Motor neuron (in vitro differentiated cells): Measurements from ENCODE around the gene FOLR2. TPM values are rescaled to one million over a fixed set of nuclear protein-coding genes. Genes with fewer than 3 reads are reported as not detected.
A peak's percentile ranks its signal among the peaks of the same experiment; 100 is the strongest.

ENCODE experiments used
- ATAC-seq, 8 experiments: fragments of 200-7000 bp; cut with Tn5 transposase; replicated peaks in 6 of 8; 2 replicates each; pipeline ENCODE4 v1.8.0; 2021; ENCODE audit warnings: mild to moderate bottlenecking in 8 of 8, moderate library complexity in 8 of 8
- H3K27ac ChIP-seq, 2 donors: fragments of 250-450 bp; sonication (Bioruptor Pico); 2 replicates each; pipeline ENCODE4 v1.9.0; 2021; ENCODE audit warnings: antibody characterized with exemption in 2 of 2, mild to moderate bottlenecking in 2 of 2, moderate library complexity in 1 of 2
- H3K4me1 ChIP-seq, 2 donors: fragments of 250-450 bp; sonication (Bioruptor Pico); replicated peaks in 1 of 2; 2 replicates each; pipeline ENCODE4 v1.6.1; 2021; ENCODE audit warnings: antibody characterized with exemption in 2 of 2, mild to moderate bottlenecking in 2 of 2, moderate library complexity in 1 of 2
- H3K4me3 ChIP-seq, 5 donors: fragments of 250-450 bp; sonication (Bioruptor Pico); 2 replicates each; pipeline ENCODE4 v1.9.0; 2021; ENCODE audit warnings: antibody characterized with exemption in 5 of 5, mild to moderate bottlenecking in 5 of 5, moderate library complexity in 4 of 5
- WGBS, 10 experiments: fragments of 450-650 bp; shearing (Covaris generic); methylation state at CpG; one replicate each; pipeline ENCODE4 v1.0.0; 2022; 5-methylcytosine and 5-hydroxymethylcytosine counted together
- in situ Hi-C, 9 experiments: fragments of 400-800 bp; cut with MboI; loops; one replicate each; pipeline ENCODE4 v1.15.0; 2021; ENCODE audit warnings: low sequenced_read_pairs in 9 of 9, low pct_unique_long_range_greater_than_20kb in 2 of 9; ENCODE audit not compliant: unreplicated experiment in 9 of 9
- total RNA-seq, 8 experiments: library from RNA; unstranded; fragments of 300-600 nt; gene quantifications; 2 replicates each; pipeline versions ENCODE4 v1.2.3 to v1.2.4, GENCODE V29; 2022

Gene FOLR2
- total RNA-seq, 8 experiments from 2014 or later = 0.24 TPM; not detected in 7

- no peak for ATAC-seq
- H3K27ac ChIP-seq = no peak overlapping the region
- no peak overlapping the region for H3K4me3 ChIP-seq
- WGBS, 10 experiments = 0 to 100% (median 87%) methylated on average over 1 to 3 of the region's 10 CpGs; no CpG with 5 or more reads in 7 of the 10 experiments
- H3K4me1 ChIP-seq = peaks cover 4 to 7% of the 10 kb centered on the region in 2 donors
- in situ Hi-C loops = no loop called here
These were observed 4.2 kb downstream of the FOLR2 start for GRCh38 chr11:72220696-72221363.

- Histone ChIP-seq H3K27ac (no peak overlapping the region), H3K4me1 (peaks cover 4 to 11% of the 10 kb centered on the region in 2 donors), H3K4me3 (no peak overlapping the region)
- ATAC-seq = no peak
- 72 to 100% (median 80%) methylated on average over 1 to 6 of the region's 7 CpGs; no CpG with 5 or more reads in 4 of the 10 experiments for WGBS, 10 experiments
- in situ Hi-C loops = no loop called here
These were observed 4.9 kb downstream of the FOLR2 start for GRCh38 chr11:72221386-72222075.

GRCh38 chr11:72222106-72222891 lies 5.7 kb downstream of the FOLR2 start:
- in situ Hi-C loops = no loop called here
- peak overlapping the region; percentile 56 to 79 for H3K27ac ChIP-seq
- ATAC-seq = no peak
- H3K4me3 ChIP-seq = peak overlapping the region; percentile 55 to 85 (median 72)
- 42 to 100% (median 68%) methylated on average over 1 to 5 of the region's 6 CpGs for WGBS, 10 experiments
- peaks cover 4 to 14% of the 10 kb centered on the region in 2 donors for H3K4me1 ChIP-seq

GRCh38 chr11:72222907-72223614 lies 6.5 kb downstream of the FOLR2 start:
- in situ Hi-C loops = no loop called here
- 0 to 7% (median 0%) methylated on average over 1 to 5 of the region's 47 CpGs; no CpG with 5 or more reads in 7 of the 10 experiments for WGBS, 10 experiments
- Histone ChIP-seq H3K4me1 (peaks cover 4 to 14% of the 10 kb centered on the region in 2 donors), H3K27ac (peak overlapping the region; percentile 78 to 85), H3K4me3 (peak overlapping the region; percentile 55 to 85 (median 72))
- peak; percentile 53 to 82 (median 74) for ATAC-seq

- Histone ChIP-seq H3K27ac (peak overlapping the region; percentile 78 to 85), H3K4me1 (peaks cover 4 to 14% of the 10 kb centered on the region in 2 donors), H3K4me3 (peak overlapping the region; percentile 55 to 85 (median 72))
- peak; percentile 58 to 67 (median 62) for ATAC-seq
- in situ Hi-C loops = no loop called here
- 0% methylated on average over 2 to 3 of the region's 84 CpGs; no CpG with 5 or more reads in 8 of the 10 experiments for WGBS, 10 experiments
These were observed 7.3 kb downstream of the FOLR2 start for GRCh38 chr11:72223615-72224563.

- H3K4me1 ChIP-seq = peaks cover 4 to 14% of the 10 kb centered on the region in 2 donors
These were observed 8.2 kb downstream of the FOLR2 start, which contains the start of gene INPPL1 for GRCh38 chr11:72224564-72225410. INPPL1 (plus strand) TSS chr11:72224767; CDS start chr11:72224985, 218 bp downstream.

GRCh38 chr11:72225411-72225951 lies 8.9 kb downstream of the FOLR2 start:
- peak in 1 of 8 experiments; percentile 2 for ATAC-seq
- Histone ChIP-seq H3K27ac (no peak overlapping the region), H3K4me1 (peaks cover 4 to 14% of the 10 kb centered on the region in 2 donors), H3K4me3 (peak overlapping the region; percentile 55 to 85 (median 72))
- 0 to 17% (median 13%) methylated on average over 1 to 3 of the region's 11 CpGs; no CpG with 5 or more reads in 5 of the 10 experiments for WGBS, 10 experiments
- in situ Hi-C loops = loop anchor here in 1 of 9 experiments (25.0 kb wide), 1 partner anchor 187 kb away; no protein-coding TSS in a partner anchor

More at GRCh38 chr11:72224564-72225410, 8.2 kb downstream of the FOLR2 start, which contains the start of gene INPPL1:
- WGBS, 10 experiments = 0% methylated on average over 1 of the region's 81 CpGs; no CpG with 5 or more reads in 9 of the 10 experiments
- peak in 6 of 8 experiments; percentile 1 to 24 (median 7) for ATAC-seq
- Histone ChIP-seq H3K27ac (peak within 1 kb of the TSS; percentile 78 to 85), H3K4me3 (peak within 1 kb of the TSS; percentile 55 to 85 (median 72))
- in situ Hi-C loops = loop anchor here in 1 of 9 experiments (25.0 kb wide), 1 partner anchor 188 kb away; no protein-coding TSS in a partner anchor

GRCh38 chr11:72226701-72227100 lies 10.1 kb downstream of the FOLR2 start:
- Histone ChIP-seq H3K4me1 (peaks cover 4 to 14% of the 10 kb centered on the region in 2 donors), H3K27ac (no peak overlapping the region), H3K4me3 (no peak overlapping the region)
- no peak for ATAC-seq
- WGBS, 10 experiments = 100% methylated on average over 1 of the region's 5 CpGs; no CpG with 5 or more reads in 9 of the 10 experiments
- in situ Hi-C loops = loop anchor here in 1 of 9 experiments (25.0 kb wide), 1 partner anchor 186 kb away; no protein-coding TSS in a partner anchor

GRCh38 chr11:72227316-72228228 lies 11.0 kb downstream of the FOLR2 start:
- in situ Hi-C loops = loop anchor here in 1 of 9 experiments (25.0 kb wide), 1 partner anchor 185 kb away; no protein-coding TSS in a partner anchor
- 67 to 100% (median 83%) methylated on average over 1 to 3 of the region's 14 CpGs; no CpG with 5 or more reads in 6 of the 10 experiments for WGBS, 10 experiments
- Histone ChIP-seq H3K4me3 (no peak overlapping the region), H3K27ac (no peak overlapping the region), H3K4me1 (peaks cover 0 to 9% of the 10 kb centered on the region in 2 donors)
- peak in 1 of 8 experiments; percentile 13 for ATAC-seq
